Keratinocyte (primary cell): ENCODE measurements around the gene ABCG1. TPM values are rescaled to one million over a fixed set of nuclear protein-coding genes. Genes with fewer than 3 reads are reported as not detected.

Experiments
- DNase-seq: peaks from one replicate; pipeline ENCODE4 v3.0.0-alpha.2; 2011; ENCODE audit warnings: low read depth, missing footprints, low spot score
- FAIRE-seq: peaks from 2 replicates; lab custom pipeline; 2011; peaks lifted over from hg19 to GRCh38; lab: Jason Lieb, UNC
- H2AFZ ChIP-seq: 2 replicates; pipeline ENCODE4 v1.6.0; 2012; ENCODE audit warnings: low read length, control low read depth, inconsistent platforms; ENCODE audit not compliant: control insufficient read depth
- H3K27ac ChIP-seq: 2 replicates; pipeline ENCODE4 v1.5.1; 2011; ENCODE audit warnings: low read length; ENCODE audit not compliant: control insufficient read depth, insufficient read depth
- H3K27me3 ChIP-seq: 3 replicates; pipeline ENCODE4 v1.6.0; 2011; ENCODE audit warnings: low read length; ENCODE audit not compliant: control insufficient read depth, insufficient read depth; ENCODE audit errors: extremely low read depth
- H3K36me3 ChIP-seq, 2 experiments: 2 replicates in 1 of 2; 3 replicates in 1 of 2; pipeline ENCODE4 v1.5.1; 2011; ENCODE audit warnings: low read length in 2 of 2, mild to moderate bottlenecking in 1 of 2; ENCODE audit not compliant: control insufficient read depth in 2 of 2, insufficient read depth in 2 of 2; ENCODE audit errors: extremely low read depth in 1 of 2
- H3K4me1 ChIP-seq: 3 replicates; pipeline ENCODE4 v1.5.1; 2011; ENCODE audit warnings: low read length; ENCODE audit not compliant: control insufficient read depth, insufficient read depth; ENCODE audit errors: extremely low read depth
- H3K4me2 ChIP-seq: 3 replicates; pipeline ENCODE4 v1.6.0; 2011; ENCODE audit warnings: low read depth, low read length; ENCODE audit not compliant: control insufficient read depth, insufficient read depth; ENCODE audit errors: extremely low read depth
- H3K4me3 ChIP-seq, 3 experiments: fragments of 200-600 bp in 1 of 3; sonication (generic) in 1 of 3; 2 replicates in 2 of 3; 3 replicates in 1 of 3; pipeline ENCODE4 v1.5.1; 2011 to 2016; ENCODE audit warnings: low read length in 3 of 3, mild to moderate bottlenecking in 3 of 3, control low read depth in 2 of 3, inconsistent platforms in 1 of 3, low read depth in 1 of 3, mixed read lengths in 1 of 3, mixed run types in 1 of 3, moderate library complexity in 1 of 3; ENCODE audit not compliant: control insufficient read depth in 2 of 3, insufficient read depth in 2 of 3; ENCODE audit errors: extremely low read depth in 1 of 3
- H3K79me2 ChIP-seq: 2 replicates; pipeline ENCODE4 v1.6.0; 2012; ENCODE audit warnings: low read length; ENCODE audit not compliant: control insufficient read depth, insufficient read depth
- H3K9ac ChIP-seq: 3 replicates; pipeline ENCODE4 v1.6.0; 2011; ENCODE audit warnings: low read length; ENCODE audit not compliant: control insufficient read depth, insufficient read depth; ENCODE audit errors: extremely low read depth
- H3K9me1 ChIP-seq: 3 replicates; pipeline ENCODE4 v1.6.0; 2011; ENCODE audit warnings: low read length; ENCODE audit not compliant: control insufficient read depth, insufficient read depth; ENCODE audit errors: extremely low read depth
- H3K9me3 ChIP-seq: 2 replicates; pipeline ENCODE4 v1.5.1; 2012; ENCODE audit warnings: low read depth, low read length; ENCODE audit not compliant: control insufficient read depth
- H4K20me1 ChIP-seq: 3 replicates; pipeline ENCODE4 v1.6.0; 2011; ENCODE audit warnings: low read length; ENCODE audit not compliant: control insufficient read depth, insufficient read depth; ENCODE audit errors: extremely low read depth
- CTCF ChIP-seq, 3 experiments: IDR thresholded peaks in 1 of 3; conservative IDR thresholded peaks in 1 of 3; optimal IDR thresholded peaks in 1 of 3; 2 replicates in 2 of 3; 3 replicates in 1 of 3; pipeline versions ENCODE3 to v1.5.1; 2011; ENCODE audit warnings: low read length in 3 of 3, mild to moderate bottlenecking in 3 of 3, moderate library complexity in 2 of 3, control low read depth in 1 of 3, inconsistent platforms in 1 of 3; ENCODE audit not compliant: insufficient read depth in 2 of 3; ENCODE audit errors: extremely low read depth in 1 of 3
- EZH2 ChIP-seq: IDR thresholded peaks from one replicate; pipeline ENCODE4 v1.6.1; 2012; ENCODE audit warnings: inconsistent platforms, mild to moderate bottlenecking, low read length, moderate library complexity
- dilution Hi-C: fragments of 300-500 bp; cut with MboI; formaldehyde crosslinking; loops from one replicate; pipeline ENCODE4 v1.7.0; 2020; ENCODE audit warnings: low sequenced_read_pairs; ENCODE audit not compliant: extremely low pct_ligation_motif_present
- polyA plus RNA-seq, 5 experiments: library from polyadenylated mRNA; depleted of rRNA in 3 of 5; stranded (reverse) in 3 of 5; stranded (forward) in 1 of 5; unstranded in 1 of 5; fragments of >200 nt; gene quantifications; 1 replicate in 1 of 5; 2 replicates in 3 of 5; 3 replicates in 1 of 5; pipeline versions ENCODE4 v1.2.1 to v1.2.3, GENCODE V29; 2011 to 2012; ENCODE audit warnings: missing spikeins in 2 of 5, low read depth in 1 of 5, low replicate concordance in 1 of 5

The ABCG1 gene
- polyA plus RNA-seq, 1 donor (not counting 4 experiments of a cell fraction or from before 2014, with no cell fraction given), result 3.3 TPM

- dilution Hi-C loops, result no loop called here
- no peaks in the 10 kb centered on the region for H3K36me3 ChIP-seq
- H4K20me1 ChIP-seq, result no peaks in the 10 kb centered on the region
- no peaks in the 10 kb centered on the region for H3K27me3 ChIP-seq
- H3K9ac ChIP-seq, result no peak overlapping the region
- no peaks in the 10 kb centered on the region for H3K9me3 ChIP-seq
- TF ChIP-seq CTCF (optimal IDR thresholded peaks at IDR 0.05 in 1 of 3, IDR thresholded peaks at IDR 0.05 in 1 of 3, conservative IDR thresholded peaks at IDR 0.05 in 1 of 3; ENCODE audit: extremely low read depth in 1 of 3, insufficient read depth in 2 of 3, low read length in 3 of 3), result no peak
- no peak for TF ChIP-seq EZH2
- no peak overlapping the region for H3K27ac ChIP-seq
- no peak overlapping the region for H2AFZ ChIP-seq
- no peak overlapping the region for H3K4me3 ChIP-seq
- DNase-seq, result no peak
- peaks cover 23% of the 10 kb centered on the region for H3K4me1 ChIP-seq
- no peak overlapping the region for H3K4me2 ChIP-seq
- no peak for FAIRE-seq
- no peaks in the 10 kb centered on the region for H3K79me2 ChIP-seq
- no peaks in the 10 kb centered on the region for H3K9me1 ChIP-seq
Measured at GRCh38 chr21:42174173-42174572, 44.8 kb upstream of the ABCG1 start.

GRCh38 chr21:42175110-42175710, 43.7 kb upstream of the ABCG1 start:
- peaks cover 16% of the 10 kb centered on the region for H3K4me1 ChIP-seq
- H3K4me3 ChIP-seq, result no peak overlapping the region
- dilution Hi-C loops, result no loop called here
- H3K27ac ChIP-seq, result no peak overlapping the region
- TF ChIP-seq EZH2, result no peak
- TF ChIP-seq CTCF (optimal IDR thresholded peaks at IDR 0.05 in 1 of 3, IDR thresholded peaks at IDR 0.05 in 1 of 3, conservative IDR thresholded peaks at IDR 0.05 in 1 of 3; ENCODE audit: extremely low read depth in 1 of 3, insufficient read depth in 2 of 3, low read length in 3 of 3), result no peak
- H3K9me3 ChIP-seq, result no peaks in the 10 kb centered on the region
- no peak overlapping the region for H2AFZ ChIP-seq
- H3K79me2 ChIP-seq, result no peaks in the 10 kb centered on the region
- no peak for FAIRE-seq
- H3K9me1 ChIP-seq, result no peaks in the 10 kb centered on the region
- no peak overlapping the region for H3K4me2 ChIP-seq
- no peak for DNase-seq
- H4K20me1 ChIP-seq, result no peaks in the 10 kb centered on the region
- no peaks in the 10 kb centered on the region for H3K36me3 ChIP-seq
- no peak overlapping the region for H3K9ac ChIP-seq
- H3K27me3 ChIP-seq, result no peaks in the 10 kb centered on the region
